ENCODE results near the gene EFHC1. TPM values are rescaled to one million over a fixed set of nuclear protein-coding genes. Genes with fewer than 3 reads are reported as not detected.

The EFHC1 gene
- total RNA-seq, 4 donors from 2014 or later: 14.0 to 63.0 (median 27.6) TPM

DNA sequence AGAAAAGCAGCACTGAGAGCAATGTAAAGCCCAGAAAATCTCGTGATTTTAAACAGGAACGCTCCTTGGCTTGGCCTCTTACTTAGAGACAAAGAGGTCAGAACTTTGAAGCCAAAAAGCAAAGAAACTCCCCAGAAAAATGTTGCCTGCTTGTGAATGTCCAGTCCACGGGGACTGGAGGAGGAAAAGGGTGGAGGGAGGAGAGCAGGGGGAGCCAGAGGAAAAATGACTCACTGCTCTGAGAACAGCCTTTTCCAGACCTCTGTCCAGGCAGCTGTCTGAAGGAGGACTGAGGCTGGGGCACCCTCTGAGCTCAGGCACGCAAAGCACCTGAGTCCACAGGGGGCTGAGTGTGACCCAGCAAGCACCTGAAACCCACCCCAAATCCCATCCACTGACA lies 92.1 kb downstream of the EFHC1 start:
- Histone ChIP-seq H3K27ac (peak overlapping the region; percentile 83), H3K27me3 (no peaks in the 10 kb centered on the region), H3K9me3 (no peaks in the 10 kb centered on the region), H3K36me3 (peaks cover 29% of the 10 kb centered on the region), H3K4me3 (no peak overlapping the region), H3K4me1 (peaks cover 48% of the 10 kb centered on the region)
- TF ChIP-seq POLR2A (IDR thresholded peaks at IDR 0.05) (no peak), EP300 (IDR thresholded peaks at IDR 0.05) (no peak), POLR2AphosphoS5 (IDR thresholded peaks at IDR 0.05) (peak in 2 of 3 donors; percentile 25 to 26)
- TF ChIP-seq, protein P1, sequence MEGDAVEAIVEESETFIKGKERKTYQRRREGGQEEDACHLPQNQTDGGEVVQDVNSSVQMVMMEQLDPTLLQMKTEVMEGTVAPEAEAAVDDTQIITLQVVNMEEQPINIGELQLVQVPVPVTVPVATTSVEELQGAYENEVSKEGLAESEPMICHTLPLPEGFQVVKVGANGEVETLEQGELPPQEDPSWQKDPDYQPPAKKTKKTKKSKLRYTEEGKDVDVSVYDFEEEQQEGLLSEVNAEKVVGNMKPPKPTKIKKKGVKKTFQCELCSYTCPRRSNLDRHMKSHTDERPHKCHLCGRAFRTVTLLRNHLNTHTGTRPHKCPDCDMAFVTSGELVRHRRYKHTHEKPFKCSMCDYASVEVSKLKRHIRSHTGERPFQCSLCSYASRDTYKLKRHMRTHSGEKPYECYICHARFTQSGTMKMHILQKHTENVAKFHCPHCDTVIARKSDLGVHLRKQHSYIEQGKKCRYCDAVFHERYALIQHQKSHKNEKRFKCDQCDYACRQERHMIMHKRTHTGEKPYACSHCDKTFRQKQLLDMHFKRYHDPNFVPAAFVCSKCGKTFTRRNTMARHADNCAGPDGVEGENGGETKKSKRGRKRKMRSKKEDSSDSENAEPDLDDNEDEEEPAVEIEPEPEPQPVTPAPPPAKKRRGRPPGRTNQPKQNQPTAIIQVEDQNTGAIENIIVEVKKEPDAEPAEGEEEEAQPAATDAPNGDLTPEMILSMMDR (IDR thresholded peaks at IDR 0.05): no peak
- WGBS: 50% methylated on average over 4 of the region's 4 CpGs
- DNase-seq (ENCODE audit: low spot score in 2 of 2): no peak

DNA sequence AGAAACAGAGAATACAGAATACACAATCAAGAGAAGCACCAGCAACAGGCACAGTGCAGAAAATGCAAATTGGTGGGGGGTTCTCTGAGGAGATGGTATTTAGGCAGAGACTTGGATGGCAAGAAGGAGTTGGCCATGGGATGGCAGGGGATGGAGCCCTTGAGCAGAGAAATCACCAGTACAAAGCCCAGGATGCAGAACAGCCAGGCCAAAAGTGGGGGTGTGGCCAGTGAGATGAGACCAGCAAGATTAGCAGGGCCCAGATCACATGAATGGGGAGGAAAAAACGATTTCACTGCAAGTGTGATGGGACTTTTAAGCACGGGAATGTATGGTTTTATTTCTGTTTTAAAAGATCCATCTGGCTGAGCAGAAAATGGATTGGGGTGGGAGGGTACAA lies 93.3 kb downstream of the EFHC1 start:
- Histone ChIP-seq H3K36me3 (peaks cover 17% of the 10 kb centered on the region), H3K4me3 (no peak overlapping the region), H3K4me1 (peaks cover 61% of the 10 kb centered on the region), H3K9me3 (no peaks in the 10 kb centered on the region), H3K27ac (peak overlapping the region; percentile 83), H3K27me3 (no peaks in the 10 kb centered on the region)
- DNase-seq (ENCODE audit: low spot score in 2 of 2): no peak
- 52% methylated on average over 2 of the region's 2 CpGs for WGBS
- no peak for TF ChIP-seq POLR2A (IDR thresholded peaks at IDR 0.05)
- TF ChIP-seq, protein P1 (IDR thresholded peaks at IDR 0.05): no peak
- no peak for TF ChIP-seq EP300 (IDR thresholded peaks at IDR 0.05)
- TF ChIP-seq POLR2AphosphoS5 (IDR thresholded peaks at IDR 0.05): no peak

DNA sequence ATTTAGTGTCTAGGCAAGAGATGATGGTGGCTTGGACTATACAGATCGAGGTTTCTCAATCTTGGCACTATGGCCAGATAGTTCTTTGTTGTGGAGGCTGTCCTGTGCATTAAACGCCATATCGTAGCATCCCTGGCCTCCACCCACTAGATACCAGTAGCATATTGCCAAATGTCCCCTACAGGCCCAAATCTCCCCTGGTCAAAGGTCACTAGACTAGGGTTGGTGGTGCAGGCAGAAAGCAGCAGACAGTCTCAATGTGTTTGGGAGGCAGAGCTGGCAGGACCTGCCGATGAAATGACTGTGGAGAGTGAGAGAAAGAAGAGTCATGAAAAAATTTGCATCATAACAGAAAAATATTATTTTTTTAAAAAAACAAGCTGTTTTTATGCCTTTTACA lies 93.8 kb downstream of the EFHC1 start:
- no peak for DNase-seq (ENCODE audit: low spot score in 2 of 2)
- H3K27me3 ChIP-seq: no peaks in the 10 kb centered on the region
- H3K36me3 ChIP-seq: peaks cover 14% of the 10 kb centered on the region
- 70% methylated on average over 4 of the region's 4 CpGs for WGBS
- H3K4me1 ChIP-seq: peaks cover 64% of the 10 kb centered on the region
- no peaks in the 10 kb centered on the region for H3K9me3 ChIP-seq
- peak overlapping the region; percentile 83 for H3K27ac ChIP-seq
- no peak overlapping the region for H3K4me3 ChIP-seq
- TF ChIP-seq, protein P1 (IDR thresholded peaks at IDR 0.05): no peak
- no peak for TF ChIP-seq EP300 (IDR thresholded peaks at IDR 0.05)
- no peak for TF ChIP-seq POLR2A (IDR thresholded peaks at IDR 0.05)
- TF ChIP-seq POLR2AphosphoS5 (IDR thresholded peaks at IDR 0.05): no peak

DNA sequence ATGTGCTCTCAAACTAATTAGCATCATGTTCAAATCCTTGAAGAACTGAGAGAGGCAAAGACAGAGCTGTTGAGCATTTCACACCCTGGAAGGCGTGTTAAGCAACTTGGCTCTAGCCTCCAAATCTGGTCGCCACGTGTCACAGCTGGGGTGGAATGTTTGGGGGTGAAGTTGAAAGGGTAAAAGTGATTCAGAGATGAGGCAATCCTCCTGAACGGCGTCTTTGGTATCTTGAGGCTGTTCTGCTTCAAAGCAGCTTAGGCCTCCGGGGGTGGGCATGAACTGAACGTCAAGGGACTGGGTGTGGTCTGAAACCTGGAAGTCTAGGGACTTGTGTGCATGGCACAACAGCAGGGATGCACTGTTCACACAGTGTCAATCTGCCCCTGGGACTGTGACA lies 94.4 kb downstream of the EFHC1 start:
- H3K27ac ChIP-seq: peak overlapping the region; percentile 83
- H3K4me3 ChIP-seq: no peak overlapping the region
- H3K36me3 ChIP-seq: peaks cover 8% of the 10 kb centered on the region
- DNase-seq (ENCODE audit: low spot score in 2 of 2): peak; percentile 86 to 87
- H3K9me3 ChIP-seq: no peaks in the 10 kb centered on the region
- peaks cover 64% of the 10 kb centered on the region for H3K4me1 ChIP-seq
- H3K27me3 ChIP-seq: no peaks in the 10 kb centered on the region
- no peak for TF ChIP-seq POLR2A (IDR thresholded peaks at IDR 0.05)
- no peak for TF ChIP-seq EP300 (IDR thresholded peaks at IDR 0.05)
- TF ChIP-seq POLR2AphosphoS5 (IDR thresholded peaks at IDR 0.05): peak in 2 of 3 donors; percentile 90 to 92
- TF ChIP-seq, protein P1 (IDR thresholded peaks at IDR 0.05): no peak
- 27% methylated on average over 7 of the region's 7 CpGs for WGBS

DNA sequence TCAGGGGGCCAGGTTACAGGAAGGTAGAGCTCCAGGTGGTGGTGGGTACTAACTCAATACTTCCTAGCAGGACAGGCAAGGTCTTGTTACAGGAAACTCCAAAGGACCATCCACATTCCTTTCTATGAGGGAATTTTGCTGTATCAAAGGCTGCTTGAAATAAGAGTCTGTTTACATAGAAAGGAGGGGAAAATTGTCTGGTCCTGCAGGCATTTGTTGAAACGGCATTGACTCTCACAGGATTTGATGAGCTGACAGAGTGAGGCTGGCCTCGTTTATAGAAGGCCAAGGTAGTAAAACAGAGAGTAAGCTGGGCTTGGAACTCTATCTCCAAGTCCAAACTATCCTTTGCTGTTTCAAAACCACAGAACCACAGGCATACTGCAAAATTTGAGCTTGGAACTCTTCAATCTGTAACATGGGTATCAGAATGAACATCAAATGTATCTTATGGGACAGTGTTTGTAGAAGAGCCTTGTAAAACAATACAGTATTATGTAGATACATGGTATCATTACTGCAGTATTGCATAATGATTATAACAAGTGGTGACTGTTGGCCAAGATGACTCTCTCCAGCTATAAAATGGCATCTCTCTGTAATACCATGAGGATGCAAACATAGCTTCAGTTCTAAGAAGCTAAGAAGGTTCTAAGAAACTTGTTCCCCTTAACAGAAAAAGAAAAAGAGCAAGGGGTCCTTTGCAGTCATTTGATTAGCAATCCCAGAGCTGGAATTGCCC lies 95.2 kb downstream of the EFHC1 start:
- Histone ChIP-seq H3K27ac (peak overlapping the region; percentile 83), H3K36me3 (peaks cover 3% of the 10 kb centered on the region), H3K4me1 (peaks cover 68% of the 10 kb centered on the region), H3K27me3 (no peaks in the 10 kb centered on the region), H3K4me3 (no peak overlapping the region), H3K9me3 (no peaks in the 10 kb centered on the region)
- no peak for DNase-seq (ENCODE audit: low spot score in 2 of 2)
- TF ChIP-seq POLR2AphosphoS5 (IDR thresholded peaks at IDR 0.05): no peak
- TF ChIP-seq EP300 (IDR thresholded peaks at IDR 0.05): no peak
- TF ChIP-seq POLR2A (IDR thresholded peaks at IDR 0.05): no peak
- TF ChIP-seq, protein P1 (IDR thresholded peaks at IDR 0.05): no peak
- WGBS: 25% methylated on average over 2 of the region's 2 CpGs
